LNCaP clone FGC (cell line): ENCODE measurements around the gene SLC9A3.

Source experiments
- DNase-seq: peaks from one replicate; pipeline ENCODE4 v3.0.0-alpha.2; 2011; ENCODE audit warnings: low read depth
- H3K4me3 ChIP-seq: 2 replicates; pipeline ENCODE4 v1.5.1; 2011; ENCODE audit warnings: mild to moderate bottlenecking, low read depth, low read length, control low read depth
- TF ChIP-seq, protein P1 (sequence below): IDR thresholded peaks from 2 replicates; pipeline ENCODE4 v1.5.1; 2012; ENCODE audit warnings: mild to moderate bottlenecking; ENCODE audit not compliant: control insufficient read depth, insufficient read depth; ENCODE audit errors: extremely low read depth

SLC9A3 gene

GRCh38 chr5:447501-447900 lies 76.7 kb downstream of the SLC9A3 start:
- no peak for DNase-seq
- TF ChIP-seq, protein P1, sequence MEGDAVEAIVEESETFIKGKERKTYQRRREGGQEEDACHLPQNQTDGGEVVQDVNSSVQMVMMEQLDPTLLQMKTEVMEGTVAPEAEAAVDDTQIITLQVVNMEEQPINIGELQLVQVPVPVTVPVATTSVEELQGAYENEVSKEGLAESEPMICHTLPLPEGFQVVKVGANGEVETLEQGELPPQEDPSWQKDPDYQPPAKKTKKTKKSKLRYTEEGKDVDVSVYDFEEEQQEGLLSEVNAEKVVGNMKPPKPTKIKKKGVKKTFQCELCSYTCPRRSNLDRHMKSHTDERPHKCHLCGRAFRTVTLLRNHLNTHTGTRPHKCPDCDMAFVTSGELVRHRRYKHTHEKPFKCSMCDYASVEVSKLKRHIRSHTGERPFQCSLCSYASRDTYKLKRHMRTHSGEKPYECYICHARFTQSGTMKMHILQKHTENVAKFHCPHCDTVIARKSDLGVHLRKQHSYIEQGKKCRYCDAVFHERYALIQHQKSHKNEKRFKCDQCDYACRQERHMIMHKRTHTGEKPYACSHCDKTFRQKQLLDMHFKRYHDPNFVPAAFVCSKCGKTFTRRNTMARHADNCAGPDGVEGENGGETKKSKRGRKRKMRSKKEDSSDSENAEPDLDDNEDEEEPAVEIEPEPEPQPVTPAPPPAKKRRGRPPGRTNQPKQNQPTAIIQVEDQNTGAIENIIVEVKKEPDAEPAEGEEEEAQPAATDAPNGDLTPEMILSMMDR = no peak

DNA sequence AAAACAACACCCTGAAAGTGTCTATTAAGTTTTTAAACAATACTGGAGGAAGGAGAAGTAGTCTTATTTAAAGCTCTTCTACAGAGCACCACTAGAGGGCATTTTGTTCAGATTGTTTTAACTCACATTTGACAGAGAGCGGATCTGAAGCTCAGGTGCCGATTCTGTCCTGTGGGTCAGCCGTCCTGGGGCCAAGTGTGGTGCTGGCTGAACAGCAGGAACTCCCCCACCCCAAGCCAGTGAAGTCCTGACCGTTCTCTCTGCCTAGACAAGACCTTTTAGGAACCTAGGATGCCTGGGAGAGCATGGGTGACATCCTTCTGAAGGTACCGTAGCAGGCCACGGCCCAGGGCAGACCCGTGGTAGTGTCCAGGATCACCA lies 77.4 kb downstream of the SLC9A3 start:
- TF ChIP-seq, protein P1 = peak; percentile 70
- DNase-seq = peak; percentile 21
- H3K4me3 ChIP-seq = no peak overlapping the region

More at GRCh38 chr5:447501-447900, 76.7 kb downstream of the SLC9A3 start:
- H3K4me3 ChIP-seq = no peak overlapping the region

DNA sequence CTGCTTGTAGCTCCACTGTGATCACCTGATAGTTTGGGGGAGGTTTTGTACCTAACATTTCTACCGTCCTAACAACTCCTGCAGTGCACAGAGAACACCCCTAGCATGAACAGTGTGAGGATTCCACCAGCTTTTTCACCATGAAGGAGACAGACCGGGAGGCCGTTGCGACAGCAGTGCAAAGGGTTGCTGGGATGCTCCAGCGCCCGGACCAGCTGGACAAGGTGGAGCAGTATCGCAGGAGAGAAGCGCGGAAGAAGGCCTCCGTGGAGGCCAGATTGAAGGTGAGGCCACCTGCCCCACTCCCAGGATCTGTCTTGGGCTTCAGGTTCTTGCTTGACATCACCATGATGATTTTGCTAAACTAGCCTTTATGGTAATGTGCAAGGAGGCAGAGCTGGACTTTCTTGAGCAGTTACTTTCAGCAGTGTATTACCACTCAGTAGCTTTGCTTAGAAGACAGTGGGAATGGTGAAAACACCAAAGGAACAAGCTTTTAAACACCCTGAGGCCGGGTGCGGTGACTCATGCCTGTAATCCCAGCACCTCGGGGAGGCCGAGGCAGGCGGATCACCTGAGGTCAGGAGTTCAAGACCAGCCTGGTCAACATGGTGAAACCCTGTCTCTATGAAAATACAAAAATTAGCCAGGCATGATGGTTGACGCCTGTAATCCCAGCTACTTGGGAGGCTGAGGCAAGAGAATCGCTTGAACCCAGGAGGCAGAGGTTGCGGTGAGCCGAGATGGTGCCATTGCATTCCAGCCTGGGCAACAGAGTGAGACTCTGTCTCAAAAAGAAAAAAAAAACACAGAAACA lies 78.0 kb downstream of the SLC9A3 start:
- TF ChIP-seq, protein P1 = no peak
- no peak overlapping the region for H3K4me3 ChIP-seq
- DNase-seq = no peak

GRCh38 chr5:445591-445990 lies 78.7 kb downstream of the SLC9A3 start:
- no peak overlapping the region for H3K4me3 ChIP-seq
- no peak for DNase-seq
- TF ChIP-seq, protein P1 = no peak

GRCh38 chr5:444226-444625 lies 80.0 kb downstream of the SLC9A3 start:
- TF ChIP-seq, protein P1 = no peak
- peak overlapping the region; percentile 99 for H3K4me3 ChIP-seq
- no peak for DNase-seq

DNA sequence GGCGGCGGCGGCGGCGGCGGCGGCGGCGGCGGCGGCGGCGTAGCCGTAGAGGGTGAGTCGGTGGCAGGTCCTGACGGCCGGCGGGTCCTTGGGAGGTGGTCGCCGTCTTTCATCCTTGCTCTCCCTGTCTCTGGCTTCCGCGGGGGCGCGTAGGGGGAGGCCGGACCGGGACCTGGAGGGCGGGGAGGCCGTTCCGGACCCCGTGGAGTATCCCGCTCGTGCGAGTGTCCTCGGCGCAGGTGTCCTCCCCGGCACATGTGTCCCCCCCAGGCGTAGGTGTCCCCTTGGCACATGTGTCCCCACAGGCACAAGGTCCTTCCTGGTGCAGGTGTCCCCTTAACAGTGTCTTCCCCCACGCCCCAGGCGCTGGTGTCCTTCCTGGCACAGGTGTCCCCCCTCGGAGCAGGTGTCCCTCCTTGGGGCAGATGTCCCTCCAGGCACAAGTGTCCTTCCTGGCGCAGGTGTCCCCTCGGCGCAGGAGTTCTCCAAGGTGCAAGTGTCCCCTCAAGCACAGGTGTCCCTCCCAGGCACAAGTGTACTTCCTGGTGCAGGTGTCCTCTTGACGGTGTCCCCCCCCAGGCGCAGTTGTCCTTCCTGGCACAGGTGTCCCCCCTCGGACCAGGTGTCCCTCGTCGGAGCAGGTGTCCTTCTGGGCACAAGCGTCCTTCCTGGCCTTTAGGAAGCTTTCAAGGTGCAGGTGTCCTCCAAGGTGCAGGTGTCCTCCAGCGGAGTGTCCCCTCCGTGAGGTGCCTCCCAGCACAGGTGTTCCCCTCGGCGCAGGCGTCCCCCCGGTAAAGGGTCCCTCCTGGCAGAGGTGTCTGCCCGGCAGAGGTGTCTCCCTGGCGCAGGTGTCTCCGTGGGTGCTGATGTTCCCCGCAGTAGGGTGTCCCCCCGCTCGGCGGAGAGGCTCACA lies 80.8 kb downstream of the SLC9A3 start:
- peak overlapping the region; percentile 99 for H3K4me3 ChIP-seq
- no peak for DNase-seq
- TF ChIP-seq, protein P1 = no peak
